ENCODE results near the gene RPL22.

The RPL22 gene

DNA sequence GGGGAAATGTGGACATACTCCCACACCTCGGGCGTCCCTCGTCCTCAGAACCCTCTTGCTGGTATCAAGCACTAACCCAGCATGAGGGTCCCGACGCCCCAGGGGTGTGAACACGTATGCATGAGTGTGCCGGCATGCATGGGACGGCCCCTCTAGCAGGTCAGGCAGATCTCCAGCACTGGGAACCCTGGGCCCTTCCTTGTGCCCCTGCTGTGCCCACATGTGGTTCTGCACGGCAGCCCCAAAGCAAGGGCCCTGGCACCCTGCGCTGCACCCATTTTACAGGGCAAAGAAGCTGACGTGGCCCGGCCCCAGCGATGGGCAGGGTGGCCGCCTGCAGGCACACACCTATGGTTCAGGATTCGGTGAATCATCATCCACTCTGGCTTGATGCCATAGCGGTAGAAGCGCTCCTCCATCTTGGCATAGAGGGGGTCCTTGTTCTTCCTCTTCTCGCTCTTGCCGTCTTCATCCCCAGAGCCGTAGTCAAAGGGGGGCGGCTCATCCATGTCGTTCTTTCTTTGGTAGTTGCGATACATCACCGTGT, 53.5 kb downstream of the RPL22 start:
- Histone ChIP-seq H3K9ac (ENCODE audit: low read length in 5 of 5) (no peak overlapping the region), H3K36me3 (ENCODE audit: control insufficient read depth in 5 of 5, insufficient read depth in 5 of 5, low read length in 5 of 5) (no peaks in the 10 kb centered on the region), H3K4me1 (ENCODE audit: control insufficient read depth in 5 of 5, insufficient read depth in 5 of 5, low read length in 5 of 5) (peaks cover 0 to 6% (median 2%) of the 10 kb centered on the region in 5 donors), H3K27ac (ENCODE audit: low read depth, low read length) (no peak overlapping the region), H3K27me3 (ENCODE audit: control insufficient read depth in 5 of 5, insufficient read depth in 4 of 5, low read length in 5 of 5) (peaks cover 35 to 46% (median 39%) of the 10 kb centered on the region in 5 donors), H3K4me3 (ENCODE audit: low read depth in 1 of 5, low read length in 5 of 5) (no peak overlapping the region), H3K9me3 (ENCODE audit: control insufficient read depth in 5 of 5, low read length in 5 of 5) (peaks cover 0 to 10% (median 0%) of the 10 kb centered on the region in 5 donors)

DNA sequence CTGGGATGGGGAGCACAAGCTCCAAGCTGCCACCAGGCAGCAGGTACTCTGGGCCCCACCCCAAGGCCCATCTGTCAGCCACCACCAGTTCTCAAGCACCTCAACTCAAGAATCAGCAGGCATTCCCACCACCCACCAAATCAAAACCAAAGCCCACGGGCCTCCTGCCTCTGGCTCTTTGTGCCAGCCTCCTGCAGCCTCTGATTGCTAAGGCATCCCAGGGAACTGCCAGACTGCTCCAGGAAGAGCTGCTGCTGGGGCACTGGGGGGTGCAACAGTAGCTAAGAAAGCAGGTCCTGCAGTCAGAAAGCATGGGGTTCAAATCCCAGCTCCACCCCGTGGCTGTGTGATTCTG, 54.0 kb downstream of the RPL22 start:
- Histone ChIP-seq H3K4me1 (ENCODE audit: control insufficient read depth in 5 of 5, insufficient read depth in 5 of 5, low read length in 5 of 5) (peaks cover 0 to 6% (median 2%) of the 10 kb centered on the region in 5 donors), H3K36me3 (ENCODE audit: control insufficient read depth in 5 of 5, insufficient read depth in 5 of 5, low read length in 5 of 5) (no peaks in the 10 kb centered on the region), H3K27ac (ENCODE audit: low read depth, low read length) (no peak overlapping the region), H3K9ac (ENCODE audit: low read length in 5 of 5) (no peak overlapping the region), H3K9me3 (ENCODE audit: control insufficient read depth in 5 of 5, low read length in 5 of 5) (peaks cover 0 to 9% (median 0%) of the 10 kb centered on the region in 5 donors), H3K27me3 (ENCODE audit: control insufficient read depth in 5 of 5, insufficient read depth in 4 of 5, low read length in 5 of 5) (peaks cover 35 to 46% (median 39%) of the 10 kb centered on the region in 5 donors), H3K4me3 (ENCODE audit: low read depth in 1 of 5, low read length in 5 of 5) (no peak overlapping the region)

DNA sequence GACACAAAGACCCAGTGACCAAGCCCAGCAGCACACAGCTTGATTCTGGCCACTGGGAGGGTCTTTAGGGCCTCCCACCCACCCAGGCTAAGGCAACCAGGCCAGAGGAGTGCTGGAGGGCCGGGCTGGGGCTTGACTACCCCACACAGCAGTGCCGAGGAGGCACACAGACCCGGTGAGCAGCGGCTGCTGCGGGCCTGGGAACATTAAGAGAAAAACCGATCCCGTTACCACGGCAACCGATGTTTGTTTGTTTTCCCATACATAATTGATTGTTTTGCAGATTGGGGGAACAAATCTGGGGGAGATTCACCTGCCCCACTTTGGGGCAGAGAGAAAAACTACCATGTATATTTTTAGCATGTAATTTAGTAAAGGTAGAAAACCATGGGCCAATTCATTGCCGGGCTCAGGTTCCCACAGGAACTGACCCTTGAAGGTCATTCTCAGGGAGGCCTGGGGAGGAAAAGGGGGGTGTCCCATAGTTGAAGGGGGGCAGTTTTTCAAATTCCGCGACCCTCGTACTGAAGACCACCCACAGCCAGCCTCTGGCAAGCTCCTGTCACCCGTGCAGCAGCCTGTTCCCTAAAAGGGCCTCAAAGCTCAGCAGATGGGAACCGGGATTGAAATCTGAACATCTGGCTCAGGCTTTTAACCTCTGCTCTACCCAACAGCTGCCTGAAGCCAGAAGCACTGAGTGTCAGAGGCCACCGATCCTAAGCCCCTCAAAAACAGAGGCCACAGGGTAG, 54.6 kb downstream of the RPL22 start:
- H3K27ac ChIP-seq (ENCODE audit: low read depth, low read length) = no peak overlapping the region
- no peak overlapping the region for H3K9ac ChIP-seq (ENCODE audit: low read length in 5 of 5)
- peaks cover 35 to 46% (median 39%) of the 10 kb centered on the region in 5 donors for H3K27me3 ChIP-seq (ENCODE audit: control insufficient read depth in 5 of 5, insufficient read depth in 4 of 5, low read length in 5 of 5)
- H3K9me3 ChIP-seq (ENCODE audit: control insufficient read depth in 5 of 5, low read length in 5 of 5) = peaks cover 0 to 5% (median 0%) of the 10 kb centered on the region in 5 donors
- H3K4me1 ChIP-seq (ENCODE audit: control insufficient read depth in 5 of 5, insufficient read depth in 5 of 5, low read length in 5 of 5) = peaks cover 0 to 6% (median 2%) of the 10 kb centered on the region in 5 donors
- no peaks in the 10 kb centered on the region for H3K36me3 ChIP-seq (ENCODE audit: control insufficient read depth in 5 of 5, insufficient read depth in 5 of 5, low read length in 5 of 5)
- no peak overlapping the region for H3K4me3 ChIP-seq (ENCODE audit: low read depth in 1 of 5, low read length in 5 of 5)

DNA sequence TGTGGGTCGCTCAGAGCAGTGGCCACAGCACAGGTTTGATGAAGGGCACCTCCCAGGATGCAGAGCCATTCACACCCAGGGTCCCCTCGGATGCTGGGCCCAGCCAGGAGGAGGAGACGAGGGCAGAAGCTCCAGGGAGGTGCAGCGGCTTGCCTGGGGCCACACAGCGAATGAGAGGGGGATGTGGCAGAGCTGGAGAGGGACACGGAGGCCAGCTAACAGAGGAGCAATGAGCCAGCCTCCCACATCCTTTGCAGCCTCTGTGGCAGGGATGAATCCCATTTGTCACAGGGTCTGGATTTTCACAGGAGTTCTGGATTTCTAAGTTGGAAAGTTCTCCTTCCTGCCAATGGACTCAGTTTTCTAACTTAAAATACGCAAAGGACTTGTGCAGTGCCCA, 55.2 kb downstream of the RPL22 start:
- peaks cover 32 to 43% (median 34%) of the 10 kb centered on the region in 5 donors for H3K27me3 ChIP-seq (ENCODE audit: control insufficient read depth in 5 of 5, insufficient read depth in 4 of 5, low read length in 5 of 5)
- H3K4me1 ChIP-seq (ENCODE audit: control insufficient read depth in 5 of 5, insufficient read depth in 5 of 5, low read length in 5 of 5) = peaks cover 0 to 6% (median 2%) of the 10 kb centered on the region in 5 donors
- H3K4me3 ChIP-seq (ENCODE audit: low read depth in 1 of 5, low read length in 5 of 5) = no peak overlapping the region
- no peak overlapping the region for H3K9ac ChIP-seq (ENCODE audit: low read length in 5 of 5)
- no peak overlapping the region for H3K27ac ChIP-seq (ENCODE audit: low read depth, low read length)
- no peaks in the 10 kb centered on the region for H3K36me3 ChIP-seq (ENCODE audit: control insufficient read depth in 5 of 5, insufficient read depth in 5 of 5, low read length in 5 of 5)
- H3K9me3 ChIP-seq (ENCODE audit: control insufficient read depth in 5 of 5, low read length in 5 of 5) = no peaks in the 10 kb centered on the region

DNA sequence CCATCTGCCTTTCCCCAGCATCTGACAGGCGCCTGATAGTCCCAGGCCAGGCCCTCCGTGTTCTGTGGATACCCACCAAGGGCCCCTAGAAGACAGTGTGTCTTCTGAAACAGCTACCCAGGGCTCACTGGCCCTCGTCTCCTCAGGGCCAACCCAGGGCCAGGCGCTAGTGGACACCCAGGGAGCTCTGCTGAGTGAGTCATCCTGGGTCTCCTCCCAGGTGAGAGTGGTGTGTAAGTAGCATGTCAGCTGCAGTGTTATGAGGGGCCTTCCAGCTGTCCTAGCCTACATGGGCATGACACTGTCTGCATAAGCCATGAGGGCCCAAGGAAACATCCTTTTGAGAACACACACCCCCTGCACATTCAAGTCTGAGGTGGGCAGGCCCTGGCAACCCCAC, 56.0 kb downstream of the RPL22 start:
- H3K27me3 ChIP-seq (ENCODE audit: control insufficient read depth in 5 of 5, insufficient read depth in 4 of 5, low read length in 5 of 5) = peaks cover 27 to 41% (median 28%) of the 10 kb centered on the region in 5 donors
- H3K36me3 ChIP-seq (ENCODE audit: control insufficient read depth in 5 of 5, insufficient read depth in 5 of 5, low read length in 5 of 5) = no peaks in the 10 kb centered on the region
- H3K4me1 ChIP-seq (ENCODE audit: control insufficient read depth in 5 of 5, insufficient read depth in 5 of 5, low read length in 5 of 5) = peaks cover 0 to 2% (median under 1%) of the 10 kb centered on the region in 5 donors
- H3K9ac ChIP-seq (ENCODE audit: low read length in 5 of 5) = no peak overlapping the region
- H3K27ac ChIP-seq (ENCODE audit: low read depth, low read length) = no peak overlapping the region
- no peak overlapping the region for H3K4me3 ChIP-seq (ENCODE audit: low read depth in 1 of 5, low read length in 5 of 5)
- no peaks in the 10 kb centered on the region for H3K9me3 ChIP-seq (ENCODE audit: control insufficient read depth in 5 of 5, low read length in 5 of 5)

DNA sequence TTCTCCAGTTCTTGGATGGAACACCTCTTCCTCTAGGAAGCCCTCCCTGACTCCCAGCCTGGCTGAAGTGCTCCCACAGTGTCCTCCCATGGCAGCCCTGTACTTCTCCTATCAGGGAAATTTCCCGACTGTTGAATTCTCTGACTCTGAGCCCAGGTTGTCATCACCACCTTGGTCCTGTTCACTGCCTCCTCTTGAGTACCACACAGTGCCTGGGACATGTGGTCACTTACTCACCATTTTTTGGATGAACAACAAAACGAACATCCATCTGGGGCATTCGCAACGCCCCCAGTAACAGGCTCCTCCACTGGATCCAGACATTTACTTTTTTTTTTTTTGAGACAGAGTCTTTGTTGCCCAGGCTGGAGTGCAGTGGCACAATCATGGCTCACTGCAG, 56.7 kb downstream of the RPL22 start:
- peaks cover 20 to 35% (median 23%) of the 10 kb centered on the region in 5 donors for H3K27me3 ChIP-seq (ENCODE audit: control insufficient read depth in 5 of 5, insufficient read depth in 4 of 5, low read length in 5 of 5)
- no peak overlapping the region for H3K4me3 ChIP-seq (ENCODE audit: low read depth in 1 of 5, low read length in 5 of 5)
- H3K9ac ChIP-seq (ENCODE audit: low read length in 5 of 5) = no peak overlapping the region
- H3K9me3 ChIP-seq (ENCODE audit: control insufficient read depth in 5 of 5, low read length in 5 of 5) = no peaks in the 10 kb centered on the region
- H3K4me1 ChIP-seq (ENCODE audit: control insufficient read depth in 5 of 5, insufficient read depth in 5 of 5, low read length in 5 of 5) = no peaks in the 10 kb centered on the region
- H3K27ac ChIP-seq (ENCODE audit: low read depth, low read length) = no peak overlapping the region
- H3K36me3 ChIP-seq (ENCODE audit: control insufficient read depth in 5 of 5, insufficient read depth in 5 of 5, low read length in 5 of 5) = no peaks in the 10 kb centered on the region

DNA sequence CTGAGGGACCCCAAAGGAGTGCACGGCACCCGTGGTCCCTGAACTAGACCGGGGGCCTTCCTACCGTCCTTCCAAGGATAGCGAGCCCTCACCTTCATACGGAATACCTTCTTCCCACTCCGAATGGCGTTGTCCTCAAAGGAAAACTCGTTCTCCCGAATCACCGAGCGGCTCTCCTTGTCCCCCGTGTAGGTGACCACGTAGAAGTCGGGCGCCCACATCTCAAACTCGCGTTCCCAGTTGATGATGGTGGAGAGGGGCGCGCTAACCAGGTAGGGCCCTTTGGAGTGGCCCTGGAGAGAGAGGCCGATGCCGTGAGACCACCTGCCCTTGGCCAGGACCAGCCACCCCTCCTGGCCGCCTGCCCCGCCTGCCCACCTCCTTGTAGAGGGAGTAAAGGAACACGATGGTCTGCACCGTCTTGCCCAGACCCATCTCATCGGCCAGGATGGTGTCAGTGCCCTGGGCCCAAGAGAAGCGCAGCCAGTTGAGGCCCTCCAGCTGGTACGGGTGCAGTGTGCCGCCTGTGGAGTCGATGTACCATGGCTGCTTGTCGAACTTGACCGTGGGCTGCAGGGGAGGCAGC, 57.3 kb downstream of the RPL22 start:
- no peaks in the 10 kb centered on the region for H3K4me1 ChIP-seq (ENCODE audit: control insufficient read depth in 5 of 5, insufficient read depth in 5 of 5, low read length in 5 of 5)
- peaks cover 14 to 29% (median 17%) of the 10 kb centered on the region in 5 donors for H3K27me3 ChIP-seq (ENCODE audit: control insufficient read depth in 5 of 5, insufficient read depth in 4 of 5, low read length in 5 of 5)
- no peaks in the 10 kb centered on the region for H3K36me3 ChIP-seq (ENCODE audit: control insufficient read depth in 5 of 5, insufficient read depth in 5 of 5, low read length in 5 of 5)
- no peaks in the 10 kb centered on the region for H3K9me3 ChIP-seq (ENCODE audit: control insufficient read depth in 5 of 5, low read length in 5 of 5)
- H3K27ac ChIP-seq (ENCODE audit: low read depth, low read length) = no peak overlapping the region
- no peak overlapping the region for H3K4me3 ChIP-seq (ENCODE audit: low read depth in 1 of 5, low read length in 5 of 5)
- no peak overlapping the region for H3K9ac ChIP-seq (ENCODE audit: low read length in 5 of 5)

DNA sequence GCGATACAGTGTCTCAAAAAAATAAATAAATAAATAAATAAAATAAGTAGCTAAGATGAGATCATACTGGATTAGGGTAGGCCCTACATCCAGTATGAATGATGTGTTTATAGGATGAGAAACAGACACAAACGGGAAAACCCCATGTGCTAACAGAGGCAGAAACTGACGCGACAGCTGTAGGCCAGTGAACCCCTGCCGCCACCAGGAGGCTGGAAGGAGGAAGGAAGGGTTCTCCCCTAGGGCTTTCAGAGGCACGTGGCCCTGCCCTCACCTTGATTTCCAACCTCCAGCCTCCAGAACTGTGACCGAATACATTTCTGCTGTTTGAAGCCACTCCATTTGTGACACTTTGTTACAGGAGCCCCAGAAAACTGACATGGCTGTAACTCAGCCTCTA, 57.8 kb downstream of the RPL22 start:
- H3K36me3 ChIP-seq (ENCODE audit: control insufficient read depth in 5 of 5, insufficient read depth in 5 of 5, low read length in 5 of 5) = no peaks in the 10 kb centered on the region
- no peaks in the 10 kb centered on the region for H3K9me3 ChIP-seq (ENCODE audit: control insufficient read depth in 5 of 5, low read length in 5 of 5)
- H3K27me3 ChIP-seq (ENCODE audit: control insufficient read depth in 5 of 5, insufficient read depth in 4 of 5, low read length in 5 of 5) = peaks cover 11 to 23% (median 12%) of the 10 kb centered on the region in 5 donors
- no peaks in the 10 kb centered on the region for H3K4me1 ChIP-seq (ENCODE audit: control insufficient read depth in 5 of 5, insufficient read depth in 5 of 5, low read length in 5 of 5)
- no peak overlapping the region for H3K4me3 ChIP-seq (ENCODE audit: low read depth in 1 of 5, low read length in 5 of 5)
- H3K9ac ChIP-seq (ENCODE audit: low read length in 5 of 5) = no peak overlapping the region
- no peak overlapping the region for H3K27ac ChIP-seq (ENCODE audit: low read depth, low read length)

DNA sequence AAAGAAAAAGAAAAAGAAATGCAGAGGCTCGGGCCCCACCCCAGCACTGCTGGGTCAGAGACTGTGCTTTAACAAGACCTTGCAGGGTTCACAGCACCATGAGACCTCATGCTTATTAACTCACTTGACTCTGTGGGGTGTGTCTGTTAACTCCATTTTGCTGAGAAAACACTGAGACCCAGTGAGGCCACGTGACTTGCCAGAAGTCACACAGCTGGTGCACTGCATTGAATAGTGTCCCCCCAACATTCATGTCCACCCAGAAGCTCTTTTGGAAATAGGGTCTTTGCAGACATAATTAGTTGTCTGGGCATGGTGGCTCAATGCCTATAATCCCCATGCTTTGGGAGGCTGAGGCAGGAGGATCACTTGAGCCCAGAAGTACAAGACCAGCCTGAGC, 59.0 kb downstream of the RPL22 start:
- Histone ChIP-seq H3K9ac (ENCODE audit: low read length in 5 of 5) (no peak overlapping the region), H3K27me3 (ENCODE audit: control insufficient read depth in 5 of 5, insufficient read depth in 4 of 5, low read length in 5 of 5) (peaks cover 3 to 20% (median 5%) of the 10 kb centered on the region in 5 donors), H3K36me3 (ENCODE audit: control insufficient read depth in 5 of 5, insufficient read depth in 5 of 5, low read length in 5 of 5) (no peaks in the 10 kb centered on the region), H3K9me3 (ENCODE audit: control insufficient read depth in 5 of 5, low read length in 5 of 5) (no peaks in the 10 kb centered on the region), H3K4me3 (ENCODE audit: low read depth in 1 of 5, low read length in 5 of 5) (no peak overlapping the region), H3K27ac (ENCODE audit: low read depth, low read length) (no peak overlapping the region), H3K4me1 (ENCODE audit: control insufficient read depth in 5 of 5, insufficient read depth in 5 of 5, low read length in 5 of 5) (no peaks in the 10 kb centered on the region)

DNA sequence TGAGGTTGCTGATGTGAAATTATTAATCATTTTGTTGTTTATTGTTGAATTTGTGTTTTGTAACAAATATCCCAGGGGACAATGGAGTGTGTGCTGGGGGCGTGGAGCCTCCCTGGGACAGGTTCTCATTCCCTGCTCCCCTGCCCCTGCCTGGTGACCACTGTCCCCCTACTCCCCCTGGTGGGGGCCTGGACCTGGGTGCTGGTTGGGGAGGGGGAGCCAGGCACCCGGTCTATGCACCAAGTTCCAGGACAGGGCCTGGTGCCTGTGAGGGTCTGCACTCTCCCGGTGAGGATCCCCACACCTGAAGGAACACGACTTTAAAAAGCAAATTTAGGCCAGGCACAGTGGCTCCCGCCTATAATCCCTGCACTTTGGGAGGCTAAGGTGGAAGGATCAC, 61.6 kb downstream of the RPL22 start:
- H3K4me3 ChIP-seq (ENCODE audit: low read depth in 1 of 5, low read length in 5 of 5) = no peak overlapping the region
- no peaks in the 10 kb centered on the region for H3K36me3 ChIP-seq (ENCODE audit: control insufficient read depth in 5 of 5, insufficient read depth in 5 of 5, low read length in 5 of 5)
- no peaks in the 10 kb centered on the region for H3K9me3 ChIP-seq (ENCODE audit: control insufficient read depth in 5 of 5, low read length in 5 of 5)
- no peak overlapping the region for H3K27ac ChIP-seq (ENCODE audit: low read depth, low read length)
- no peaks in the 10 kb centered on the region for H3K4me1 ChIP-seq (ENCODE audit: control insufficient read depth in 5 of 5, insufficient read depth in 5 of 5, low read length in 5 of 5)
- H3K27me3 ChIP-seq (ENCODE audit: control insufficient read depth in 5 of 5, insufficient read depth in 4 of 5, low read length in 5 of 5) = peaks cover 12 to 19% (median 17%) of the 10 kb centered on the region in 5 donors
- no peak overlapping the region for H3K9ac ChIP-seq (ENCODE audit: low read length in 5 of 5)
